ENCODE data around the gene DHX40. TPM values are rescaled to one million over a fixed set of nuclear protein-coding genes. Genes with fewer than 3 reads are reported as not detected.

Gene DHX40
- total RNA-seq, 2 experiments from 2014 or later = 28.6 to 32.8 TPM

DNA sequence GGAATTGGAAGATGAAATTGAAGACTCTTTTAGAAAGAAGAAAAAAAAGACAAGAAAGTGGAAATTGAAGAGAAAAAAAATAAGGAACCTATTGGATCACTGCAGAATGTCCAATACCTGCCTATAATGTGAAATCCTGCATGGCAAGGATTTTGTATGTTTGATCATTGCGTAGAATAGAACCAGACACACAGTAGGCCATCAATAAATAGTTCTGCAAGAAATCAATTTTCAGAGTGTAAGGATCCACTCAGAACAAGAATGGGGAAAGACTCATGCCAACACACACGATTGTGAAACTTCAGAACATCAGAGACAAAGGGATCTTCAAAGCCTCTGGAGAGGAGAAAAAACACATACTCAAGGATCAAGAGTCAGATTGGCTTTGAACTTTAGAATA lies 39.7 kb upstream of the DHX40 start:
- H3K79me2 ChIP-seq (ENCODE audit: insufficient read depth, low read depth, low read length) = no peaks in the 10 kb centered on the region
- H2AFZ ChIP-seq (ENCODE audit: low read length) = no peak overlapping the region
- CTCF ChIA-PET (ENCODE audit: unreplicated experiment) = no interaction called here
- intact Hi-C loops (cut with micrococcal nuclease; ENCODE audit: unreplicated experiment) = no loop called here
- no peak for TF ChIP-seq EZH2phosphoT487 (IDR thresholded peaks at IDR 0.05; ENCODE audit: borderline replicate concordance, low read depth, low read length)
- TF ChIP-seq, protein P1, sequence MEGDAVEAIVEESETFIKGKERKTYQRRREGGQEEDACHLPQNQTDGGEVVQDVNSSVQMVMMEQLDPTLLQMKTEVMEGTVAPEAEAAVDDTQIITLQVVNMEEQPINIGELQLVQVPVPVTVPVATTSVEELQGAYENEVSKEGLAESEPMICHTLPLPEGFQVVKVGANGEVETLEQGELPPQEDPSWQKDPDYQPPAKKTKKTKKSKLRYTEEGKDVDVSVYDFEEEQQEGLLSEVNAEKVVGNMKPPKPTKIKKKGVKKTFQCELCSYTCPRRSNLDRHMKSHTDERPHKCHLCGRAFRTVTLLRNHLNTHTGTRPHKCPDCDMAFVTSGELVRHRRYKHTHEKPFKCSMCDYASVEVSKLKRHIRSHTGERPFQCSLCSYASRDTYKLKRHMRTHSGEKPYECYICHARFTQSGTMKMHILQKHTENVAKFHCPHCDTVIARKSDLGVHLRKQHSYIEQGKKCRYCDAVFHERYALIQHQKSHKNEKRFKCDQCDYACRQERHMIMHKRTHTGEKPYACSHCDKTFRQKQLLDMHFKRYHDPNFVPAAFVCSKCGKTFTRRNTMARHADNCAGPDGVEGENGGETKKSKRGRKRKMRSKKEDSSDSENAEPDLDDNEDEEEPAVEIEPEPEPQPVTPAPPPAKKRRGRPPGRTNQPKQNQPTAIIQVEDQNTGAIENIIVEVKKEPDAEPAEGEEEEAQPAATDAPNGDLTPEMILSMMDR (conservative IDR thresholded peaks at IDR 0.05; ENCODE audit: low read length) = no peak
- POLR2A ChIA-PET = interaction anchor here (0.6 kb wide), 1 partner anchor 297 kb away, joined by 3 read pairs; no protein-coding TSS in a partner anchor
- no peak for DNase-seq (ENCODE audit: low spot score)
- no peaks in the 10 kb centered on the region for H4K20me1 ChIP-seq (ENCODE audit: insufficient read depth, low read length)
- H3K4me3 ChIP-seq (ENCODE audit: low read depth, low read length, poor library complexity, severe bottlenecking) = no peak overlapping the region
- H3K9me2 ChIP-seq (ENCODE audit: insufficient read depth, low read length) = no peaks in the 10 kb centered on the region
- H3K4me2 ChIP-seq (ENCODE audit: low read length) = no peak overlapping the region
- BruUV-seq (replicated peaks) = no TSS peak
- H3K9me3 ChIP-seq (ENCODE audit: low read length) = no peaks in the 10 kb centered on the region
- no peaks in the 10 kb centered on the region for H3K36me3 ChIP-seq (ENCODE audit: insufficient read depth, low read length)
- no peak overlapping the region for H3K27ac ChIP-seq (ENCODE audit: low read depth, low read length, poor library complexity, severe bottlenecking)
- no peaks in the 10 kb centered on the region for H3K4me1 ChIP-seq (ENCODE audit: insufficient read depth, low read length, poor library complexity, severe bottlenecking)

DNA sequence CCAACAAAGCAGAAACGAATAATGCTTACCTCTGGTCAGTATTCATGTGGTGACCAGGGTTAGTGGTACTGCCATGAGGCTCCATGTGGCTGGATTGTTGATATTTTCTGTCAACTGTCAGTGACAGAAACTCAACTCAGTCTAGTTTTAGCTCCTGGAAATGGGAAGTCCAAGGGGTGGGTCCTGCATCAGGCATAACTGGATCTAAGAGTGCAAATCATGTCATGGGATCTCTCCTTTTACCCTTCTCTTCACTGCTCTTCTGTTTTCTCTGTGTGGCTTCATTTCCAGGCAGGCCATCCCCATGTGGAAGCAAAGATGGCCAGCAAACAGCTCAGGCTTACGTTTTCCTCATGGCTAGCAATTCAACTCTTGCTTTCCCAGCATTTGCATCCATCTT lies 39.0 kb upstream of the DHX40 start:
- intact Hi-C loops (cut with micrococcal nuclease; ENCODE audit: unreplicated experiment) = no loop called here
- H3K4me2 ChIP-seq (ENCODE audit: low read length) = no peak overlapping the region

DNA sequence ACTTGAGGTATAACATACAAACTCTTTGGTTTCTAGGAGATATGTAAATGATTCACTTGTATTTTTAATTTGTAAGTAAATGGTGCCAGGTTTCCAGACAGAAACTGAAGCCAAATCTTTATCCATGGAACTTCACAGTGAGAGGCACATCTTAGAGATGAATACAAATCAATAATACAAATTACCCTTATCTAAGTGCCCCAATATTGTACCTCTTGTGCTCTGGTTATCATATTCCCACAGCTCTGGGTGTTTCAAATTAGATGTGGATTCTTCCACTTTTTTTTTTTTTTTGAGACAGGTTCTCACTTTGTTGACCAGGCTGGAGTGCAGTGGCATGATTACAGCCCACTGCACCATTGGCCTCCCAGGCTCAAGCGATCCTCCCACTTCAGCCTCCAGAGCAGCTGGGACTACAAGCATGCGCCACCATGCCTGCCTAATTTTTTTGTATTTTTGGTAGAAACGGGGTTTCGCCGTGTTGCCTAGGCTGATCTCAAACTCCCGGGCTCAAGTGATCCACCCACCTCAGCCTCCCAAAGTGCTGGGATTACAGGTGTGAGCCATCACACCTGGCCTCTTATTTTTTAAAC lies 38.0 kb upstream of the DHX40 start:
- no TSS peak for BruUV-seq (replicated peaks)

More for the DNA sequence above, 39.0 kb upstream of the DHX40 start:
- H3K9me2 ChIP-seq (ENCODE audit: insufficient read depth, low read length) = no peaks in the 10 kb centered on the region
- CTCF ChIA-PET (ENCODE audit: unreplicated experiment) = no interaction called here
- DNase-seq (ENCODE audit: low spot score) = no peak
- no peak overlapping the region for H2AFZ ChIP-seq (ENCODE audit: low read length)
- H3K4me1 ChIP-seq (ENCODE audit: insufficient read depth, low read length, poor library complexity, severe bottlenecking) = no peaks in the 10 kb centered on the region
- no peaks in the 10 kb centered on the region for H4K20me1 ChIP-seq (ENCODE audit: insufficient read depth, low read length)
- no peak overlapping the region for H3K4me3 ChIP-seq (ENCODE audit: low read depth, low read length, poor library complexity, severe bottlenecking)
- POLR2A ChIA-PET = no interaction called here
- H3K79me2 ChIP-seq (ENCODE audit: insufficient read depth, low read depth, low read length) = no peaks in the 10 kb centered on the region
- H3K36me3 ChIP-seq (ENCODE audit: insufficient read depth, low read length) = no peaks in the 10 kb centered on the region
- H3K27ac ChIP-seq (ENCODE audit: low read depth, low read length, poor library complexity, severe bottlenecking) = no peak overlapping the region
- BruUV-seq (replicated peaks) = no TSS peak
- no peak for TF ChIP-seq EZH2phosphoT487 (IDR thresholded peaks at IDR 0.05; ENCODE audit: borderline replicate concordance, low read depth, low read length)
- TF ChIP-seq, protein P1 (conservative IDR thresholded peaks at IDR 0.05; ENCODE audit: low read length) = no peak
- H3K9me3 ChIP-seq (ENCODE audit: low read length) = no peaks in the 10 kb centered on the region

More for the DNA sequence above, 38.0 kb upstream of the DHX40 start:
- DNase-seq (ENCODE audit: low spot score) = no peak
- Histone ChIP-seq H3K4me1 (ENCODE audit: insufficient read depth, low read length, poor library complexity, severe bottlenecking) (no peaks in the 10 kb centered on the region), H3K9me2 (ENCODE audit: insufficient read depth, low read length) (no peaks in the 10 kb centered on the region), H3K4me2 (ENCODE audit: low read length) (no peak overlapping the region), H2AFZ (ENCODE audit: low read length) (no peak overlapping the region), H3K27ac (ENCODE audit: low read depth, low read length, poor library complexity, severe bottlenecking) (no peak overlapping the region), H3K4me3 (ENCODE audit: low read depth, low read length, poor library complexity, severe bottlenecking) (no peak overlapping the region), H4K20me1 (ENCODE audit: insufficient read depth, low read length) (no peaks in the 10 kb centered on the region), H3K79me2 (ENCODE audit: insufficient read depth, low read depth, low read length) (no peaks in the 10 kb centered on the region), H3K36me3 (ENCODE audit: insufficient read depth, low read length) (no peaks in the 10 kb centered on the region), H3K9me3 (ENCODE audit: low read length) (no peaks in the 10 kb centered on the region)
- intact Hi-C loops (cut with micrococcal nuclease; ENCODE audit: unreplicated experiment) = no loop called here
- ChIA-PET CTCF (ENCODE audit: unreplicated experiment) (no interaction called here), POLR2A (interaction anchor here (0.5 to 0.6 kb wide), 2 partner anchors 20 to 220 kb away, joined by 3 read pairs; no protein-coding TSS in a partner anchor)
- TF ChIP-seq EZH2phosphoT487 (IDR thresholded peaks at IDR 0.05; ENCODE audit: borderline replicate concordance, low read depth, low read length) = no peak
- TF ChIP-seq, protein P1 (conservative IDR thresholded peaks at IDR 0.05; ENCODE audit: low read length) = no peak

Measured in OCI-LY7 (cell line).